ENCODE results near the gene CNTNAP3.
"Not testable (repeated sequence)": the region's sequence is repeated elsewhere in the genome, so short reads cannot be mapped to it uniquely, and the experiment has no call there.

- TF ChIP-seq, protein P1, sequence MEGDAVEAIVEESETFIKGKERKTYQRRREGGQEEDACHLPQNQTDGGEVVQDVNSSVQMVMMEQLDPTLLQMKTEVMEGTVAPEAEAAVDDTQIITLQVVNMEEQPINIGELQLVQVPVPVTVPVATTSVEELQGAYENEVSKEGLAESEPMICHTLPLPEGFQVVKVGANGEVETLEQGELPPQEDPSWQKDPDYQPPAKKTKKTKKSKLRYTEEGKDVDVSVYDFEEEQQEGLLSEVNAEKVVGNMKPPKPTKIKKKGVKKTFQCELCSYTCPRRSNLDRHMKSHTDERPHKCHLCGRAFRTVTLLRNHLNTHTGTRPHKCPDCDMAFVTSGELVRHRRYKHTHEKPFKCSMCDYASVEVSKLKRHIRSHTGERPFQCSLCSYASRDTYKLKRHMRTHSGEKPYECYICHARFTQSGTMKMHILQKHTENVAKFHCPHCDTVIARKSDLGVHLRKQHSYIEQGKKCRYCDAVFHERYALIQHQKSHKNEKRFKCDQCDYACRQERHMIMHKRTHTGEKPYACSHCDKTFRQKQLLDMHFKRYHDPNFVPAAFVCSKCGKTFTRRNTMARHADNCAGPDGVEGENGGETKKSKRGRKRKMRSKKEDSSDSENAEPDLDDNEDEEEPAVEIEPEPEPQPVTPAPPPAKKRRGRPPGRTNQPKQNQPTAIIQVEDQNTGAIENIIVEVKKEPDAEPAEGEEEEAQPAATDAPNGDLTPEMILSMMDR (IDR thresholded peaks at IDR 0.05), result not testable (repeated sequence)
- not testable (repeated sequence) for TF ChIP-seq EP300 (IDR thresholded peaks at IDR 0.05)
Observed at GRCh38 chr9:39038221-39038620, 249.7 kb downstream of the CNTNAP3 start.
